ENCODE results near the gene SERTAD2.

Gene SERTAD2

DNA sequence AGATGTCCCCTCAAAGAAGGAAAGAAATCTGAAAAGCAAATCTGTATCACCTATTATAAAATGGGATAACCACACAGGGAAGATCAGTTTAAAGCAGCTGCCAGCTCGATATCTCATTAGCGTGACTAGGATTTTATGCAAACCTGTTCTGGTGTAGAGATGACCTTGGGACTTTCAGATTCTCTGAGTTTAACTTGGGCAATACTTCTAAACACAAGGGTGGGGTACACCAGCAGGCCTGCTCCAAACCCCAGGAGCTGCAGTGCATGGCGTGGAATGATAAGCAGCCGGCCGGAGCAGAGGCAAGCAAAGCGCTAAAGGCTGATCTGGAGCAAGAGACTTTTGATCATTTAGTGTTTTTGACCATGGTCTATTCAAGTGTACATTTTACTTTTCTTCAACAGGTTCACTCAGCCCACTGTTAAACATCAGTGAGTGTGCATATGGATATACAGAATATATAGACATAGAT, 4.7 kb downstream of the SERTAD2 start:
- DNase-seq (ENCODE audit: low read depth in 2 of 2), result no peak

GRCh38 chr2:64646007-64646880, 7.5 kb downstream of the SERTAD2 start:
- DNase-seq (ENCODE audit: low read depth in 2 of 2), result peak; percentile 72 to 89

DNA sequence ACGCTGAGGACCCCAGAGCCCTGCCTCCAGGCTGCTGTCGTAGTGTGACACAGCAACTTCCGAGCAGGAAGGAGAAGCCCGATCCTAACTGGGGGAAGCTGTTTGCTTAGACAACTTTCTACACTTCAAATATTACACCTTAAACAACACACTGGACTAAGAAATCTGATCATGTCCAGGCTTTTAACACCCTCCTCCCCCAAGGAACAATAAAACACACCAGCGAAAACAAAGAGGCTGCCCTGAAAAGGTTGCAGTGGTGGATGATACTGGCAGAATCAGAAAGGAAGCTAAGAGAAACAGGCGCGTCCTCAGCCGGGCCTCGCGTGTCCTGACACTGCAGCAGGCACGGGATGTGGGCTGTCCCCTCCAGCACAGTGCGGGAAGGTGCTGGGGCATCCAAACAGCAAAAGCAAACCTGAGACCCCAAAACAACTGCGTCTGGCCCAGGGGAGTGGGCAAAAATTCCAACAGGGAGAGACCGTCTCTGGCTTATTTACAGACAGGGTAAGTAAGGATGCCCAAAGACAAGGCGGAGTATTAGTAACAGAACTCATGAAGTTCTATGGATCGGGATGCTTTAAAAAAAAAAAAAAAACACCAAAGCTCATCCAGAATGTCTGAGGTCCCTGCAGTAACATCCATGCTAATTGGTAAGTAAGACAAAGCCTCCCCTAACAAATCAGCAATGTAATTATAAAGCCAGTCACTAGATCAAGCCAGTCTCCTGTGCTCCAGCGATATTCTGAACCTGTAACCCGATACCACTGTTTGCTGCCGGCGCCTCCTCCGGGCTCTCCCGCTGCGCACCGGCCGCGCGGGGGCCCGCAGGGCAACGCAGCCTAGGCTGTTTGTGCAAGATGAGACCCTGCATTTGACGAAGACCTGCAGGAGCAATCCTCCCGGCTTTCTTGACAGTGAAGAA, 9.0 kb downstream of the SERTAD2 start:
- peak in 1 of 2 experiments; percentile 41 for DNase-seq (ENCODE audit: low read depth in 2 of 2)

DNA sequence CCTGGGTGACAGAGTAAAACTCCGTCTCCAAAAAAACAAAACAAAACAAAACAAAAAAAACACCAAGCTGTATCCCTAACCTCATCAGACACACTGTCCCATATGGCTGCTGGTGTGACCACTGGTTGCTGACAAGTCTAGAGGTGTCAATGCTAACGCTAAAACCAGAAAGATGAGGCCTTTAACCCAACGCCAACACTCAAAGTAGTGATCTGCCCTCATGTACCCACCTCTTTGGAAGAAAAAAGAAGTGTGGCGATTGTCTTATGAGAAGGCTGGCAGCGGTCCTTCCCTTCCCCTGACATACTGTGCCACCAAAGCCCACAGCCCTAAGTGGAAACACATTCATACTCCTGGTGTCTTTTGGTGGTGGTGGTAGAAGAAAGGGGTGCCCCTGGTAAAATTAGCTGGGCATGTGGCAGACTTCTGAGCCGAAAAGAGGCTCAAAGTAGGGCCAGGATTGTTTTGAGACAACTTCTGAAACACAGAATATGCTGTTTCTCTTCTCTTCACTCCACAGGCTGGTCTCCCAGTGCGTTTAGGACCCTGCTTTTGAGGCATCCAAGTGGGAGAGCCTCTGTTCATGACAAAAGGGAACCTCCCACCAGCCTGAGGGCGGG, 9.8 kb downstream of the SERTAD2 start:
- no peak for DNase-seq (ENCODE audit: low read depth in 2 of 2)

DNA sequence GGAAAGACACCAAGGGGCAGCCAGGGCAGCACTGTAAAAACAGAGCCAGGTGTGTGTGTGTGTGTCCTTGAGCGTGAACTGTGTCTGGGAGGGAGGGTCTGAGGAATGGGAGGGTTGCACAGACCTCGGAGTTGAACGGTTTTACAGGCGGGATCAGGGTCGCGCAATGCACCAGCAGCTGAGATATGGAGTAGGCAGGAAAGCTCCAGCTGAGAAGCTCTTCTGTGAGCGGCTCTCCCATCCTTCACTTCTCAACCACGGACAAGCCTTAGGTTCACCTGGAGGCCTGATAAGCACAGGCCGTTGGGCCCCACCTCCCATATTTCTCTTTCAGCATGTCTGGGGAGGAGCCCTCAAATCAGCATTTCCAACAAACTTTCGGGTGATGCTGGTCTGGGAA, 12.1 kb downstream of the SERTAD2 start:
- DNase-seq (ENCODE audit: low read depth in 2 of 2), result no peak

- DNase-seq (ENCODE audit: low read depth in 2 of 2), result no peak
These were observed 13.3 kb downstream of the SERTAD2 start for GRCh38 chr2:64640153-64641044.

DNA sequence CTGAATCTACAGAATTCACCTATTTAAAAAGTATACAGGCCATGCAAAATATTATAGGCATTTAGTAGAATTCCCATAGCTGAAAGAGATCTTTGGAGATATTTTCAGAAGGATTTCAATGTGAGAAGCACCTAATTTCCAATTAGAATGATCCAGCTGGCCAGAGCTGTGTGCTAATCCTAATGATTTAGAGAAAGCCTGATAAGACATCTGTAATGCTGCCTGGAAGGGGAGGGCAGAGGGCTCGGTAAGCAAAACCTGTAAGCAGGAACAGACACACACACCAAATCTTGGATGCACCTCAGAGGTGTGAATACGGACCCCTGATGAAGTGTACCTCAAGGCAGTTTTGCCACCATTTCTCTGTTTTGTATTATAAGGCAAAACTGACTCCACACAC, 14.0 kb downstream of the SERTAD2 start:
- no peak for DNase-seq (ENCODE audit: low read depth in 2 of 2)

DNA sequence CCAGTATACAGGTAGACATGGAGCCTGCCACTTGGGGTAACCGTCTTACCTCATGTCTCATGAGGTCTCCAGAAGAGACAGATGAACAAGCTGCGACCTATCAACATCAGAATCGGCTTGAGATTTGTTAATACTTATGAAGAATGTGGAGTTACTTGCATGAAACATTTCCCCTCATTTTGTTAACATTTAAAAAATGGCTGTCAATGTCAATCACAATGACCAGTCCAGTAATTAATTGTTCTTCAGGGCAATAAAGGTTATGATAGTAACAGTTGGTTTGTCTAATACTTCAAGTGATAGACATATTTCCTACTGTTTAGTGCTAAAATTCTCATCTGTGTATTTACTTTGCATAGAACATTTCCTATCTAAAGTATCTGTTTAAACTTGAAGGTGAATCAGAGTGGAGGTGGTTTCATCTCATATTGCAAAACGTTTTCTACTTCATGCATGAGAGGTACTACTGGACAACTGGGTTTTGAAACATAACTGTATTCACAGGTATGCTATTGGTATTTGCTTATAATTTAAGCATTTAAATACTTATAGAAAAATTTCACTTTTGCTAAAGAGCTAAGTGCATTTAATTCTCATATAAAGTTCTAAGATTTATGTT, 15.1 kb downstream of the SERTAD2 start:
- DNase-seq (ENCODE audit: low read depth in 2 of 2), result no peak

DNA sequence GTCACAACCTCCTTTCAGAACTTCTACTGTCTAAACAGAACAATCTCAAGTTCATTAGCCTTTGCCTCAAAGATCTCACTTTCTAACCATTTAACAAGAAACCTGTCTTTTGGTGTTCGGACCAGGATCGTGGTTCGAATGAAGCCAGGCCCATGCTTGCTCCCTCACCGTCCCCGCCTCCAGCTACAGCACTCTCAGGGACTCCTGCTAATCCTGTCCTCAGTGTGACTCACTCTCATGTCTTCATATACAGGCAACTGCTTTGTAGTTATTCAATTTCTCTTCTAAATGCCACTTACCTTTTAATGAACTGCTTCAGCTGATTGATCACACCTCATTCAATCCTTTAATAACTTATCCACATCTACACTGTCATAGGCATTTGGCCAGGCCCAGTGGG, 15.8 kb downstream of the SERTAD2 start:
- no peak for DNase-seq (ENCODE audit: low read depth in 2 of 2)

- DNase-seq (ENCODE audit: low read depth in 2 of 2), result no peak
These were observed 16.6 kb downstream of the SERTAD2 start for GRCh38 chr2:64637000-64637635.

DNA sequence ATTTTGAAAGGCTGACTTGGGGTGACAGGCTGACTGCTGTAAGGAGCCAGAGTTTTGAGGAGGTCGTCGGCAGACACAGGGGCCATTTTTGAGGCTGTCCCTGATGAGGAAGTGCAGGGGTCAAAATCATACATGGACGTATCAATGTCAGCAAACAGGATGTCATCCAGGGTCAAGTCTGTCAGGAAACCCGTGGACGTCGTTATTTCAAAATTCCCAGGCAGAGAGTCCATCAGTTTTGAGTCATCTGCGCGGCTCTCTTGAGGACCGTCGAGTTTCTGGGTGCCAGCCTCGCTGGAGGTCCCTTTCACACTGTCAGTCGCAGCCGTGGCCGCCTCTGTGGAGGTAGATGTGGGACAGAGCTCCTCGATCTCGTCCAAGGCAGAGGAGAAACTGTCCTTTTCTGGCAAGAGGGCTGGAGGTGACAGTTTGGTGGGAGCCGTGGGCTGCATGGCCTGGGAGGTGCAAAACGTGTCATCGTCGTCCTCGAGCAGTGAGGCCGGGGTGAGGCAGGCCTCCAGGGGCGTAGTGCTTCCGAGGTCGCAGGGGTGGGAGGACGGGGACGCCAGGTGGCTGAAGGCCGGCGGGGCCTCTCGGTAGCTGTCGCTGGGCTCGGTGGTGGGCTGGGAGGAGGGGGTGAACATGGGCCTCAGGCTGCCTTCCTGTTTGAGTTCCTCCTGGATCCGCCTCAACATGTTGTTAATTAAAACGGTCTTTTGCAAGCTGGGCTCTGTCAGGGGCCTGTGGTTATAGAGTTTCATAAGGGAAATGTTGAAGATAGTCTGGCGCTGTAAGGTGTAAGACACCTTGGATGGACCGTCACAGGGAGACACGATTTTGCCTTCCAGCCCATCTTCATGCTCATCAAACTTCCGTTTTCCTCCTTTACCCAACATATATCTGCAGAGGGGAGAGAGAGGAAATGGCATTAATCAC, 17.5 kb downstream of the SERTAD2 start:
- no peak for DNase-seq (ENCODE audit: low read depth in 2 of 2)

DNA sequence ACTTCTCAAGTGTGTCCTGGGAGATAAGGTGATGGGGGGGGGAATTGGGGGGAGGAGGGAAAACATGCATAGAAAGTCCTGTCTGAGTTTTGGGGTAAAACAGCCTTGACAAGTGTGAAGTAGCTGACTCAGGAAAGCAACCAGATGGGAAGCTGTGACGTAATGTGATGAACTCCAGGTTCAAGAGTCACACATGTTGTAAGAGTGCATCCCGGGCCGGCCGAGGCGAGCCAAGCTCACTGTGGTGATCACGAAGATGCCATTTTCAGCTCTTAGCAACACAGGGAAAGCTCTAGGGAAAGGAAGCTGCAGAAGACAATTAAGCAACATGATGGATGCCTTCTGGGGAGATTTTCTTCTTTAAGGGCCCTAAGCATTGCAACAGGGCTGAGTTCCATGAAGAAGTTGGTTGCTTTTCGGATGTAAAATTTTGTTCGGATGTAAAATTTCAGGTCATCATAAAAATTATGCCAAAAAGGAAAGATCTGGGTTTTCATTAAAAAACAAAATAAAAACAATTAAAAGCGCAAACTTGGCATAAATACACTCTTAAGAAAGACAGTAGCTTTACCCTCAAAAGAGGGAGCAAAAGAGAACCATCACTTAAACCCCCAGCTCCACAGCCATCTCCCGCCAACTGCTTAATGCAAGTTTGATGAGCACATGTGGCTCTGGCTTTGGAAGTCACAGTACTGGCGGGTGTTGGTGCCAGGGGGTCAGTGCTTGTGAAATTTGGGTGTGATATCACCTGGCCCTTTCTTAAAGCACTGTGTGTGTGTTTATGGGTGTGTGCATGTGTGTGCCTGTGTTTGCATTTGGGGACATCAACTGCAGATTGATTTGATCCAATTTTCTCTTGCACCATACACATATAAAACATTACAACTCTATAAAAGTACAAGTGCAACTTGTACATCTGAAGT, 19.1 kb downstream of the SERTAD2 start:
- no peak for DNase-seq (ENCODE audit: low read depth in 2 of 2)

- DNase-seq (ENCODE audit: low read depth in 2 of 2), result no peak
These were observed 20.6 kb downstream of the SERTAD2 start for GRCh38 chr2:64632835-64633819.

- no peak for DNase-seq (ENCODE audit: low read depth in 2 of 2)
These were observed 21.9 kb downstream of the SERTAD2 start for GRCh38 chr2:64631771-64632170.

- no peak for DNase-seq (ENCODE audit: low read depth in 2 of 2)
These were observed 23.0 kb downstream of the SERTAD2 start for GRCh38 chr2:64630752-64631151.

GRCh38 chr2:64629875-64630274, 23.8 kb downstream of the SERTAD2 start:
- DNase-seq (ENCODE audit: low read depth in 2 of 2), result no peak

DNA sequence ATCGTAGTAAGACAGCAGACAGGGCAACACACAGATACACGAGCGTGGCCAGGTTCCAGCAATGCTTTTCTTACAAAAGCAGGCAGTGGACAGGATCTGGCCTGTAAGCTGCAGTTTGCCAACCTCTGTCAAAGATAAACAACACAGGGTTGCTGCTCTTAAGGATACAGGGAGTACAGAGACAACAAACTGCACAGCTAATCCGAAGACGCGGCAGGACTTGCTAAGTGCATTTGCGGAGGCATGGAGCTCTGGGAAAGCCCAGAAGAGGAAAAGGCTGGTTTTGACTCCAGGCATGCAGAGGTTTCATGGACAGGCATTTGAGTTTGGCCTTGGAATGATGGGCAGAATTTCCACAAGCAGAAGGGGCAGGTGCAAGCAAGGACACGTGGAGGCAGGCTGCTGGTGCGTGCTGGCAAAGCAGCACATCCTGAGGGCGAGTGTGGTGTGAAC, 24.4 kb downstream of the SERTAD2 start:
- DNase-seq (ENCODE audit: low read depth in 2 of 2), result no peak

Data from stimulated activated CD4-positive, alpha-beta T cell treated with anti-CD3 and anti-CD28 coated beads, Interleukin-12 subunit alpha, Interleukin-12 subunit beta, amount 100 ng/mL, for 24 hours (primary cell).